Thyroid gland (tissue), 4 donors: Measurements from ENCODE around the gene OGFOD3.

Experiments used
- CTCF ChIP-seq, 6 experiments: fragments of 200-600 bp in 3 of 6; fragments of 450-650 bp in 3 of 6; sonication (generic) in 3 of 6; IDR thresholded peaks; one replicate each; pipeline ENCODE4 v1.5.1; 2016 to 2019; ENCODE audit warnings: antibody characterized with exemption in 6 of 6, mild to moderate bottlenecking in 2 of 6, inconsistent platforms in 1 of 6, moderate library complexity in 1 of 6
- POLR2A ChIP-seq, 2 donors: fragments of 450-650 bp; IDR thresholded peaks; one replicate each; pipeline ENCODE4 v1.6.1; 2017; ENCODE audit warnings: antibody characterized with exemption in 2 of 2, mild to moderate bottlenecking in 2 of 2, moderate library complexity in 1 of 2

- TF ChIP-seq POLR2A (IDR thresholded peaks at IDR 0.05): no peak
- TF ChIP-seq CTCF (IDR thresholded peaks at IDR 0.05): no peak
Measured at GRCh38 chr17:82408288-82408937, 10.0 kb downstream of the OGFOD3 start.
